Adipocyte (in vitro differentiated cells): Measurements from ENCODE around the gene SAMD4B.
A peak's percentile ranks its signal among the peaks of the same experiment; 100 is the strongest.

ENCODE experiments used
- DNase-seq: peaks from one replicate; pipeline ENCODE4 v3.0.0-alpha.2; 2015; ENCODE audit warnings: low read depth
- H3K27me3 ChIP-seq: replicated peaks from 2 replicates; pipeline ENCODE4 v1.7.0; 2013; ENCODE audit warnings: mild to moderate bottlenecking, low read length, moderate library complexity; ENCODE audit not compliant: control insufficient read depth, insufficient read depth
- H3K36me3 ChIP-seq: 2 replicates; pipeline ENCODE4 v1.7.0; 2013; ENCODE audit warnings: low read length, mild to moderate bottlenecking, moderate library complexity; ENCODE audit not compliant: control insufficient read depth, insufficient read depth, severe bottlenecking
- H3K4me1 ChIP-seq: 2 replicates; pipeline ENCODE4 v1.7.0; 2013; ENCODE audit warnings: mild to moderate bottlenecking, low read length, moderate library complexity; ENCODE audit not compliant: control insufficient read depth, insufficient read depth
- H3K4me3 ChIP-seq: 2 replicates; pipeline ENCODE4 v1.7.0; 2013; ENCODE audit warnings: mild to moderate bottlenecking, low read length, moderate library complexity
- H3K9ac ChIP-seq: 2 replicates; pipeline ENCODE4 v1.7.0; 2013; ENCODE audit warnings: mild to moderate bottlenecking, low read length, moderate library complexity
- H3K9me3 ChIP-seq: 2 replicates; pipeline ENCODE4 v1.7.0; 2013; ENCODE audit warnings: mild to moderate bottlenecking, low read length, moderate library complexity; ENCODE audit not compliant: control insufficient read depth

Gene SAMD4B

DNA sequence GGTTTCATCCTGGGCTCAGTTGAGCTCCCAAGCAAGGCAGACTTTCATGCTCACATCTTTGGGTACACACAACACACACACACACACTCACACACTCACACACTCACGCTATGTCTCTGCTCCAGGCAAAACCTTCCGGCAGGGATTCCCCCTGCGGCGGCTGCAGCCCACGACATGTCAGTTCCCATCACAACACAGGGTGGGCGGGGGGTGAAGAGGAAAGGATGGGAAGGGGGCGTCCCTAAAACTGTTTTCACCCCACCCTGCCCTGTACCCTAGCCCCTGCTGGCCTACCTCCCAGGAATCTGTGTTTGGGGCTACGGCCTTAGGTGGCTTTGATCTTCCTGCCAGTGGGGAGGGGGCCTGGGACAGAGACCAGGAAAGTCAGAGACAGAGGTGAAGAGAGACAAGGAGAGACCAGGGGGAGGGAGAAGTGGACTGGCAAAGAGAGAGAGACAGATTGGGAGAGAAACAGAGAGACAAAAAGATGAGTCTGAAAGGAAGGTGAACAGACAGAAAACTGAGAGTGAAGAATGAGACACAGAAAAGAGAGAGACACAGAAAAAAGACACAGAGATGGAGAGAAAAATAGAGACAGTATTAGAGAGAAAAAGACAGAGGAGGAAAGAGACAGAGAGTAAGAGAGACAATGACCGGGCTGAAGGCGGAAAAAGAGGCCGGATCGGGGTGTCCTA, 25.4 kb upstream of the SAMD4B start:
- Histone ChIP-seq H3K9ac (no peak overlapping the region), H3K4me3 (no peak overlapping the region), H3K36me3 (no peaks in the 10 kb centered on the region), H3K27me3 (peaks cover 13% of the 10 kb centered on the region), H3K4me1 (peaks cover 3% of the 10 kb centered on the region), H3K9me3 (no peaks in the 10 kb centered on the region)
- no peak for DNase-seq

GRCh38 chr19:39317476-39317875, 24.7 kb upstream of the SAMD4B start:
- no peak overlapping the region for H3K4me3 ChIP-seq
- H3K9me3 ChIP-seq, result no peaks in the 10 kb centered on the region
- H3K4me1 ChIP-seq, result peaks cover 3% of the 10 kb centered on the region
- no peak for DNase-seq
- H3K9ac ChIP-seq, result no peak overlapping the region
- peaks cover 13% of the 10 kb centered on the region for H3K27me3 ChIP-seq
- no peaks in the 10 kb centered on the region for H3K36me3 ChIP-seq

DNA sequence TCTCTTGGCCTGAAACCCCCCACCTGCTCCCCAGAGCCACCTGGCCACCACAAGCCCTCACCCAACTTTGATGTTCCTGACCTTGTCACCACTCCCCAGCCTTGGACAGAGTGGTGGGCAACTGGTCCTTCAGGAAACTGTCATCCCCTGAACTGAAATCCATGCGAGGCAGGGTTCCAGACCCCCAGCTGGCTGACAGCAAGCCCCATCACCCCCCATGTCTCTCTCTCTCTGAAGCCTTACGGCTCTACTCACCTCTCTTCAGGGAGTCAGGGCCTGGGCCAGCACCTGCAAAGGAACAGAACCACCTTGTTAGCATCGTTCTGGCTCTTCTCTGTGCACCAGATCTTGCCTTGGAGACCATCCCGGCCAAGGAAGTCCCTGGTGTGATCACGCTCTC, 24.1 kb upstream of the SAMD4B start:
- Histone ChIP-seq H3K4me1 (peaks cover 3% of the 10 kb centered on the region), H3K36me3 (no peaks in the 10 kb centered on the region), H3K27me3 (peaks cover 13% of the 10 kb centered on the region), H3K4me3 (no peak overlapping the region), H3K9ac (no peak overlapping the region), H3K9me3 (no peaks in the 10 kb centered on the region)
- no peak for DNase-seq

DNA sequence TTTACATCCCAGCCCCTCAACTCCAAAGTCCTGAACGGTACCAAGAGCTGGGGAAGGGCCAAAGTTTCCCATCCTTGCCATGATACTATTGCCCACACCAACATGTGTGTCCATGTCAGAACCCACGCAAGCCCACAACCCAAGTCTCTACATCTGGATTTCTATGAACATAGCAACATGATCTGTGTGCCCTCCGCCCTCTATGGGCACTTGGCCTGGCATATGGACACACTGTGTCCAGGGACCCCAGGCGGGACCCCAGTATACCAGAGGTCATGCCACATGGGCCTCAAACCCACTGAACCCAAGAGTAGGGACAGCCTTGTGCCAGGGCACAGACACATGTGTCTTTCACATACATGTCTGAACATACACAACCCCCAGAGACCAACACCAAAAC, 23.5 kb upstream of the SAMD4B start:
- no peaks in the 10 kb centered on the region for H3K9me3 ChIP-seq
- no peak overlapping the region for H3K9ac ChIP-seq
- no peak for DNase-seq
- no peaks in the 10 kb centered on the region for H3K36me3 ChIP-seq
- no peak overlapping the region for H3K4me3 ChIP-seq
- H3K4me1 ChIP-seq, result peaks cover 3% of the 10 kb centered on the region
- H3K27me3 ChIP-seq, result peaks cover 13% of the 10 kb centered on the region

DNA sequence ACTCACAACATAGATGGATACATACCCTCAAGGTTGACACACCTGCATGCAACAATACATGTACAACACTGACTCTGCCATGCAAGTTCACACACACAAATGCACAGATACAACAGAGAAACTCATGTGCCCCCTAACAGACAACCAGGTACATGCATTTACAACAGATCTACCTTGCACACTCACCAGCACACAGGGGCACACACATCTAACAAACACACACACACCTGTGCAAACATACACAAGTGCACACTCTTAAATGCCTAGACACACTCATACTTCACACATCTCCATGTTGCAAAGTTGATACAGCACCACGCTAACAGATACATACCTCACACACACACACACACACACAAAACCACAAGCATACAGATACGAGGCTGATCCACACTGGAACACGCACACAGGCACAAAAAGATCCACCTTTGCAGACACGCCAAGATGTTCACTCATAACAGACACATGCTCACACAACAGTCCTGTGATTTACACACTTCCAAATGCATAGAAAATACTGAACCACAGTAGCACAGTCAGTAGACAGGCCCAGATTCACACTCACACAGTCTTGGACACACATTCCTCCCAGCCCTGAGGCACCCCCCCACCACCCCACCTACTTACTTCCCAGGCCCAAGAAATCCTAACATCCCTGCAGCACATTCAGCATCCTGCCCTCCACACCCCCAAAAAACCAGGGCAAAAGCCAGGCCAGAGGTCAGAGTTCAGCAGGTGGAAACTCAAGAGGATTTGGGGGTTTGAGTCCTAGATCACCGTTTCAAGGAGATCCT, 22.9 kb upstream of the SAMD4B start:
- Histone ChIP-seq H3K4me3 (no peak overlapping the region), H3K27me3 (peaks cover 13% of the 10 kb centered on the region), H3K36me3 (no peaks in the 10 kb centered on the region), H3K9me3 (no peaks in the 10 kb centered on the region), H3K4me1 (peaks cover 3% of the 10 kb centered on the region), H3K9ac (no peak overlapping the region)
- no peak for DNase-seq

GRCh38 chr19:39319892-39320248, 22.4 kb upstream of the SAMD4B start:
- peaks cover 3% of the 10 kb centered on the region for H3K4me1 ChIP-seq
- H3K36me3 ChIP-seq, result no peaks in the 10 kb centered on the region
- H3K4me3 ChIP-seq, result peak overlapping the region; percentile 72
- no peak overlapping the region for H3K9ac ChIP-seq
- H3K9me3 ChIP-seq, result no peaks in the 10 kb centered on the region
- H3K27me3 ChIP-seq, result peaks cover 13% of the 10 kb centered on the region
- DNase-seq, result no peak

GRCh38 chr19:39321117-39321831, 20.9 kb upstream of the SAMD4B start:
- H3K4me1 ChIP-seq, result peaks cover 3% of the 10 kb centered on the region
- peaks cover 13% of the 10 kb centered on the region for H3K27me3 ChIP-seq
- H3K36me3 ChIP-seq, result no peaks in the 10 kb centered on the region
- H3K4me3 ChIP-seq, result no peak overlapping the region
- no peak overlapping the region for H3K9ac ChIP-seq
- no peaks in the 10 kb centered on the region for H3K9me3 ChIP-seq
- no peak for DNase-seq

- peaks cover 3% of the 10 kb centered on the region for H3K4me1 ChIP-seq
- no peak overlapping the region for H3K9ac ChIP-seq
- no peaks in the 10 kb centered on the region for H3K36me3 ChIP-seq
- H3K27me3 ChIP-seq, result peaks cover 13% of the 10 kb centered on the region
- no peak overlapping the region for H3K4me3 ChIP-seq
- no peaks in the 10 kb centered on the region for H3K9me3 ChIP-seq
- DNase-seq, result no peak
Observed at GRCh38 chr19:39321832-39322176, 20.4 kb upstream of the SAMD4B start.

DNA sequence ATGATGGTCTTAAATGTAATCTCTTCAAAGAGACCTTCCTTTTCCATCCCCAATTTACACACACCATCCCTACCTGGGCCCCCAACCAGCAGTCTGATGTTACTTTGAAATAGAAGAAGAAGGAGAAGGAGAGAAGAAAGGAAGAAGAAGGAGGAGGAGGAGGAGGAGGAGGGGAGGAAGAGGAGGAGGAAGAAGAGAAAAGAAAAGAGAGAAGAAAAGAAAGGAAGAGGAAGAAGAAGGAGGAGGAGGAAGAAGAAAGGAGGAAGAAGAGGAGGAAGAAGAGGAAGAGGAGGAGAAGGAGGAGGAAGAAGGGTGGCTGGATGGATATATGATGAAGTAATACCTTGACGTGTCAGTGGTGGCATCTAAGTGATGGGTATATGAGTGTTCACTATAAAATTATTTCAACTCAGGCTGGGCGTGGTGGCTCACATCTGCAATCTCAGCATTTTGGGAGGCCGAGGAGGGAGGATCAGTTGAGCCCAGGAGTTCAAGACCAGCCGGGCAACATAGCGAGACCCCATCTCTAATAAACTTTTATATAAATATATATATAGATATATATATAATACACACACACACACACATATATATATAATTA, 17.9 kb upstream of the SAMD4B start:
- no peaks in the 10 kb centered on the region for H3K9me3 ChIP-seq
- H3K36me3 ChIP-seq, result no peaks in the 10 kb centered on the region
- H3K9ac ChIP-seq, result no peak overlapping the region
- no peaks in the 10 kb centered on the region for H3K27me3 ChIP-seq
- H3K4me1 ChIP-seq, result peaks cover 3% of the 10 kb centered on the region
- no peak overlapping the region for H3K4me3 ChIP-seq
- DNase-seq, result no peak

DNA sequence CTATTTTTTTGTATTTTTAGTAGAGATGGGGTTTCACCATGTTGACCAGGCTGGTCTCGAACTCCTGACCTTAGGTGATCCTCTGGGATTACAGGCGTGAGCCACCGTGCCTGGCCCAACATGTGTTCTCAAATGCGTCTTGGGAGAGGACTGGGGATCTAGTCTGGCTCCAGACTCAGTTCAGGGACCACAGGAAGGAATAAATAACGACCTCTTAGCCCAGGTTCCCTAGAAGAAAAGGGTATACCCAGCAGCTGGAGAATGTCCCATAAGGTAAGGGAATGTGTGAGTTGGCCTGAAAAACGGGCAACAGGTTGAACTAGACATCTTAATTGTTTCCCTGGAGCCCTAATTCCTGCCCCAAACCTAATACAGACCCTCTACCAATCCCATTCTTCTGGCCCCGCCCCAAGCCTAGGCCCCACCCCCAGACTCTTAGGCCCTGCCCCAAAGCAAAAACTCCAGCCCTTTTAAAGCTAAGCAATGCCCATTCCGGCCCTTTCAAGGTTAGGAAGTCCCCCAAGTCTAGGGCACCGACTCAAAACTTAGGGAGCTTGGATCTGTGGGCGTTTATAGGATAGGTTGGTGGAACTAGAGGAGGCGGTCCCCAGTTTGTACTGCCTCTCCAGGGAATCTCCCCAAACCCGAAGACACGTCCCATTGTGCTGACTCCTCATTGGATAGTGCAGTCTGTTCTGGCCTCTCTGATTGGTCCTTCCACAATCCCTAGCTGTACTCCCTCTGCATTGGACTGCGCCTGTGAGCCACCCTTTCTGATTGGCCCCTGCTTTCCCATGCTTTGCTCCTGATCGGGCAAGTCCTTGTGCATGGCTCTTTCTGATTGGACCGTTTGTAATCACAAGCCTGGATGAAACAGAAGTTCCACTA, 16.2 kb upstream of the SAMD4B start:
- Histone ChIP-seq H3K9me3 (no peaks in the 10 kb centered on the region), H3K36me3 (no peaks in the 10 kb centered on the region), H3K27me3 (peaks cover 1% of the 10 kb centered on the region), H3K4me3 (no peak overlapping the region), H3K4me1 (no peaks in the 10 kb centered on the region), H3K9ac (no peak overlapping the region)
- no peak for DNase-seq
